HG03378 (cell line): ENCODE data around the gene CHEK2.
"Not testable (repeated sequence)": the region's sequence is repeated elsewhere in the genome, so short reads cannot be mapped to it uniquely, and the experiment has no call there.

ENCODE experiments used
- ATAC-seq: cut with Tn5 transposase; IDR thresholded peaks from one replicate; pipeline ENCODE4 v1.9.1; 2021; ENCODE audit warnings: mild to moderate bottlenecking, moderate library complexity; ENCODE audit not compliant: unreplicated experiment

CHEK2 gene

DNA sequence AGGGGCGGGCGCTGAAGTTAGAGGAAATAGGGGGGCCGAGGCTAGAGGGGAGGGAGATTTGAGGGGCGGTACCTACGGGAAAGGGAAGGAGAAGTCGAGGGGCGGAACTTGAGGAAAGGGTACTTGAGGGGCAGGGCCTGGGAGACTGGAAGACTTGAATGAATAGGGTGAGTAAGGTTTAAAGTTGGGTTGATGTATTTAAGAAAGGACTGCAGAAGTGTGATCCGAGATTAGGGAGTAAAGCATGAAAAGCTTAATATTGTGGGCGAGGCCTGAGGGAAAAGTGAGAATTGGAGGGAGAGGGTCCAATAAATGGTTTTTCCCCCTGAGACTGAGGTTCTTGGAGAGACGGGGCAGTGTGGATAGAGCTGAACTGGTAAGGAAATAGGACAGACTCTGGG, 942 bp upstream of the CHEK2 start:
- ATAC-seq, result no peak

DNA sequence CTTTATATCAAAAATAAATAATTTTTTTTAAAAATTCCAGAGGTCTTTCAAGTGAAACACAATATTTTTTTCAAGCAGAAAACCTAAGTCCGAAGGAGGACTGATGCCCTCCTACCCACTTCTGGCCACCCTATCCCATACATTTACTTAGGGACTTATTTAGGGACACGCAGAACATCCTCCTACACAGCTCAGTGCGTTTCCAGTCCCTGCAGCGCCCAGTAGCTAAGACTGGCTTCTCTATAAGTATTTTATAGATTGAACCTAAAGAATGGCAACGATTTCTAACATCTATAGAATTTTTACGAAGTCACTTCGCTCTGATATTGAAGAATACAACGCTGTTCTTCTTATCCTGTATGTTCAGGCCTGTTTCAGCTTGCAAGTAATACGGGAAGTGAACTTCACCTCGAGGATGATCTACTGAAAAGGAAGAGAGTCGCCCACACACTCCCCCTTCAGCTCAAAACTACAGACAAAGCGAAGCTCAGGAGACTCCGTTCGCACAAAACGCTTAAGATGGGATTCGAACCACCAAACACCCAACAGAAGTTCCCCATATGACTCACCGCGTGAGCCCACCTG, 328 bp downstream of the CHEK2 start:
- no peak for ATAC-seq

DNA sequence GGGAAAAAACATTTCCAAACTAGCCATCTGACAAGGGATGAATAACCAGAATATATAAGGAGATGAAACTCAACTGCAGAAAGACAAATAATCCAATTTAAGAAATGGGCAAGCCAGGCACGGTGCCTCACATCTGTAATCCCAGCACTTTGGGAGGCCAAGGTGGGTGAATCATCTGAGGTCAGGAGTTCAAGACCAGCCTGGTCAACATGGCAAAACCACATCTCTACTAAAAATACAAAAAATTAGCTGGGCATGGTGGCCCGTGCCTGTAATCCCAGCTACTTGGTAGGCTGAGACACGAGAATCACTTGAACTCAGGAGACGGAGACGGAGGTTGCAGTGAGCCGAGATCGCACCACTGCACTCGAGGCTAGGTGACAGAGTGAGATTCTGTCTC, 2.7 kb downstream of the CHEK2 start:
- ATAC-seq, result not testable (repeated sequence)

DNA sequence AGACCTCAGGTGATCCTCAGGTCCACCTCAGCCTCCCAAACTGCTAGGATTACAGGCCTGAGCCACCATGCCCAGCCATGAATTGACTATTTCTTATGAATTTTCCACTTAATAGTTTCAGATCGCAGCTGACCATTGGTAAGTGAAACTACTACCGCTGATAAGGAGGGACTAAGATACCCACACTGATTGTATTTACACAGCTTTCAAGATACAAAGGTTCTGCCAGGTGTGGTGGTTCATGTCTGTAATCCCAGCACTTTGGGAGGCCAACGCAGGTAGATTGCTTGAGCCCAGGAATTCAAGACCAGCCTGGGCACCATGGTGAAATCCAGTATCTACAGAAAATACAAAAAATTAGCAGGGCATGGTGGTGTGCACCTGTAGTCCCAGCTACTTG, 3.9 kb downstream of the CHEK2 start:
- no peak for ATAC-seq

DNA sequence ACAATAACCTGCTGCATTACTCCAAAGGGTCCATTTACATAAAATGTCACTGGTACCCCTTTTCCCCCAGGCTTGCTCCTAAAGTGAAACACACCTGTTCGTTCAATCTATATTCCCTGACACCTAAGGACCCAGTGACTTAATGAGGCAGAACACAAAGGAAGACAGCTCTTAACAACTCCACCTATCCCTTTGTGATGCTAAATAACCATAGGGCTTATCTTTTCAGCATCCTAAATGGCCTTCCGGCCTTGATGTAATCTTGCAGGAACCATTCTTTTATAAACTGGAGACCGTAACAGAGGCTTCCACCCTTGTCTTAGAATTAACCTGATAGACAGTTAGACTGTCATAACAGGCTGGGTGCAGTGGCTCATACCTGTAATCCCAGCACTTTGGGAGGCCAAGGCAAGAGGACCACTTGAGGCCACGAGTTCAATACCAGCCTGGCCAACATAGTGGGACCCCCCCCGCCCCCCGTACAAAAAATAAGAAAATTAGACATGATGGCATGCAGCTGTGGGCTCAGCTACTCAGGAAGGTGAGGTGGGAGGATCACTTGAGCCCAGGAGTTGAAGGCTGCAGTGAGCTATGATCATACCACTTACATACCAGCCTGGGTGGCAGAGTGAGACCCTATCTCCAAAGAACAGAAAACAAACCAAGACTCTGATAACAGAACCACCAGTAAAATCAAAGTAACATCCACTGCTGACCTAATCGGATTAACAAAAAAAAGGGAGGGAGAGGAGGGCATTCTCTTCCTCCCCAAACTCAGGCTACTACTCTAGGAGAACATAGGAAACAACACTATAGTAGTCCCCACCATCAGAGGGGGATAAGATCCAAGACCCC, 5.1 kb downstream of the CHEK2 start:
- ATAC-seq, result no peak

DNA sequence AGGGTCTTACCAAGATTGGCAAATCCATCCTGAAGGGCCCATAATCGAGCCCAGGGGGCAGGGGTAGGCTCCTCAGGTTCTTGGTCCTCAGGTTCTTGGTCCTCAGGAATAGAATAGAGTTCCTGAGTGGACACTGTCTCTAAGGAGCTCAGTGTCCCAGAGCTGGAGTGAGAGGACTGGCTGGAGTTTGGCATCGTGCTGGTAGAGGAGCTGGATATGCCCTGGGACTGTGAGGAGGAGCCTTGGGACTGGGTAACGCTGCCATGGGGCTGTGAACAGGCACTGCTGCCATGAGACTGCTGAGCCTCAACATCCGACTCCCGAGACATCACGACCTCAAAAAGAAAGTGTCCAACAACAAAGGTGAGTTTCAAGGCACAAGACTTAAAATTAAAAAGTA, 7.2 kb downstream of the CHEK2 start:
- ATAC-seq, result no peak

DNA sequence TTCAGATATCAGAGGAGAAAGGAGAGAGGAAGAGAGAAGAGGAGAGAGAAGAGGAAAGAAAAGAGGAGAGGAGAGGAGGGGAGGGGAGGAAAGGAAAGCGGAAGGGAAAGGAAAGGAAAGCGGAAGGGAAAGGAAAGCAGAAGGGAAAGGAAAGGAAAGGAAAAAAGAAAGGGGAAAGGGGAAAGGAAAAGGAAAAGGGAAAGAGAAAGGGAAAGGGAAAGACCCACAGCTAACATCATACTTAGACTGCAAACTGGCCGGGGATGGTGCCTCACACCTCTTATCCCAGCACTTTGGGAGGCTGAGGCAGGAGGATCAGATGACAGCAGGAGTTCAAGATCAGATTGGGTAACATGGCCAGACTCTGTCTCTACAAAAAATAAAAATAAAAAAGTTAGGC, 11.4 kb downstream of the CHEK2 start:
- ATAC-seq, result no peak

DNA sequence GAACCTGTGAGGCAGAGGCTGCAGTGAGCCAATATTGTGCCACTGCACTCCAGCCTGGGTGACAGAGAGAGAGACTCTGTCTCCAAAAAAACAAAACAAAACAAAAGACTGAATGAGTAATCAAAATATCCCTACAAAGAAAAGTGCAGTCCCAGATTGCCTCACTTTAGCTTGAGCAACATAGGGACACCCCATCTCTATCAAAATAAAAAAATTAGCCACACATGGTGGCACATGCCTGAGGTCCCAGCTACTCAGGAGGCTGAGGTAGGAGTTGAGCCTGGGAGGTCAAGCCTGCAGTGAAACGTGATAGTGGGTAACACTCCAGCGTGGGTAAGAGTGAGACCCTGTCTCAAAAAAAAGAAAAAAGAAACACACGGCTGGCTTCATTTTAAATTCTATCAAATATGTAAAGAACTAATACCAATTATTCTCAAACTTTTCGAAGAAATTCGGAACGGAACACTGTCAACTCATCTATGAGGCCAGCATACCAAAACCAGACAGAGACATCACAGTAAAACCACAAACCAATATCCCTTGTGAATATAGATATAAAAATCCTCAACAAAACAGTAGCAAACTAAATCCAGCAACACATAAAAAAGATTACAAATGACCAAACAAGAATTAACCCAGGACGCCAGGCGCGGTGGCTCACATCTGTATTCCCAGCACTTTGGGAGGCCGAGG, 12.9 kb downstream of the CHEK2 start:
- ATAC-seq, result no peak

DNA sequence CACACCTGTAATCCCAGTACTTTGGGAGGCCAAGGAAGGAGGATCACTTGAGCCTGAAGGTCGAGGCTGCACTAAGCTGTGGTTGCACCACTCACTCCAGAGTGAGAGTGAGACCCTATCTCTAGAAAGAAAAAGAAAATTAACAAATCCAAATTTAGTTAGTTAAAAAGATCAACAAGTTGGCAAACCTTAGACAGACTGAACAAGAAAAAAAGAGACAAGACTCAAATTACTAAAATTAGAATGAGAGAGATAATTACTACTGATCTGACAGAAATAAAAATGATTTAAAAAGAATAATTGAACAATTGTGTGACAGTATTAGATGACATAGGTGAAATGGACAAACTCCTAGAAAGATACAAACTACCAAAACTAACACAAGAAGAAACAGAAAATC, 13.6 kb downstream of the CHEK2 start:
- ATAC-seq, result no peak

DNA sequence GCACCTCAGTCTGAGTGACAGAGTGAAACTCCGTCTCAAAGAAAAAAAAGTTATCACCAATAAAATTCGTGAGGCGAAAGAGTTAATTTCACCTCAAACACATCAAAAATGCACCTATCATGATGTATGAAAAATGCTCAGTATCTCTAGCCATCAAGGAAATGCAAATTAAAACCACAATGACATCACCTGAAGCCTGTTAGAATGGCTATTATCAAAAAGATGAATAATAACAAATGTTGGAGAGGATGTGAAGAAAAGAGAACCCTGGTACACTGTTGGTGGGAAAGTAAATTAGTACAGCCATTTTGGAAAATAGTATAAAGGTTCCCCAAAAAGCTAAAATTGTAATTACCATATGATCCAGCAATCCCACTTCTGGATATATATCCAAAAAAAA, 23.6 kb downstream of the CHEK2 start:
- ATAC-seq, result no peak

DNA sequence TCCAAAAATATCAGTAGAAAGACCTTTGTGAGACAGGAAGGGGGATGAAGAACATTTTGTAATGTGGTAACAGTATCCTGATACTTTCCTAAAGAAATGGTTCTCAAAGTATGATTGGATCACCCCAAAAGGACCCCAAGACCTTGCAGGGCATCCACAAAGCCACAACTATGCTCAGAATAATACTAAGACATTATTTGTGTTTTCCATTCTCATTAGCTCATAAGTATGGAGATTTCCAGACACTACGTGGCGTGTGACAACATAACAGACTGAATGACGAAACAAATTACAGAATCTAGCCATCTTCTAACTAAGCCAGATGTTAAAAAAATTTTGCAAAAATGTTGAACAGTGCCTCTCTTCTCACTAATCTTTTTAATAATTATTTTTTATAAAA, 24.9 kb downstream of the CHEK2 start:
- ATAC-seq, result no peak

DNA sequence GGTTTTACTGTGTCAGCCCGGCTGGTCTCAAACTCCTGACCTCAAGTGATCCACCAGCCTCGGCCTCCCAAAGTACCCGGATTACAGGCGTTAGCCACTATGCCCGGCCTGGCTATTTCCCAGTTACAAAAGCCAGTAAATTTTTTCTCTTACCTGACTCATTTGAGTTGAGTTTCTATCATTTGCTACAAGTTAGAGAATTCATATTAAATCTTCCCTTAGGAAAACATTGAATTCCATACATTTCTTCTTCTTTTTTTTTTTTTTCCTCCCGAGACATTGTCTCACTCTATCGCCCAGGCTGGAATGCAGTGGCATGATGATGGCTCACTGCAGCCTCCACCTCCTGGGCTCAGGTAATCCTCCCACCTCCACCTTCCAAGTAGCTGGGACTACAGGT, 26.0 kb downstream of the CHEK2 start:
- no peak for ATAC-seq

DNA sequence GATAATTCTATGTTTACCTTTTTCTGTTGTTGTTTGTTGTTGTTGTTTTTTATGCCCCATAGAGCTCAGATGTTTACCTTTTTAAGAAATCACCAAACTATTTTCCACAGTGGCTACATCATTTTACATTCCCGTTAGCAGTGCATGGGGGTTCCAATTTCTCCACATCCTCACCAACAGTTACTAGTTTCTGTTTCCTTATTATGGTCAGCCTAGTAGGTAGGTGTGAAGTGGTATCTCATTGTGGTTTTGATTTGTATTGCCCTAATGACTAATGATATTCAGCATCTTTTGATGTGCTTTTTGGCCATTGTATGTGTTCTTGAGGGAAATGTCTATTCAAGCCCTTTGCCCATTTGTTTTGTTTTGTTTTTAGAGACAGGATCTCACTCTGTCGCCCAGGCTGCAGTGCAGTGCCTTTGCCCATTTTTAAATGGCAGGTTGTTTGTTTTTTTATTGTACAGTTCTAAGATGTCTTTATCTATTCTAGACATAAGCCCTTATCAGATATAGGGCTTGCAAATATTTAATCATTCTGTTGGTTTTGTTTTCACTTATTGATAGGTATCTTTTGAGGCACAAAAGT, 27.5 kb downstream of the CHEK2 start:
- ATAC-seq, result no peak

DNA sequence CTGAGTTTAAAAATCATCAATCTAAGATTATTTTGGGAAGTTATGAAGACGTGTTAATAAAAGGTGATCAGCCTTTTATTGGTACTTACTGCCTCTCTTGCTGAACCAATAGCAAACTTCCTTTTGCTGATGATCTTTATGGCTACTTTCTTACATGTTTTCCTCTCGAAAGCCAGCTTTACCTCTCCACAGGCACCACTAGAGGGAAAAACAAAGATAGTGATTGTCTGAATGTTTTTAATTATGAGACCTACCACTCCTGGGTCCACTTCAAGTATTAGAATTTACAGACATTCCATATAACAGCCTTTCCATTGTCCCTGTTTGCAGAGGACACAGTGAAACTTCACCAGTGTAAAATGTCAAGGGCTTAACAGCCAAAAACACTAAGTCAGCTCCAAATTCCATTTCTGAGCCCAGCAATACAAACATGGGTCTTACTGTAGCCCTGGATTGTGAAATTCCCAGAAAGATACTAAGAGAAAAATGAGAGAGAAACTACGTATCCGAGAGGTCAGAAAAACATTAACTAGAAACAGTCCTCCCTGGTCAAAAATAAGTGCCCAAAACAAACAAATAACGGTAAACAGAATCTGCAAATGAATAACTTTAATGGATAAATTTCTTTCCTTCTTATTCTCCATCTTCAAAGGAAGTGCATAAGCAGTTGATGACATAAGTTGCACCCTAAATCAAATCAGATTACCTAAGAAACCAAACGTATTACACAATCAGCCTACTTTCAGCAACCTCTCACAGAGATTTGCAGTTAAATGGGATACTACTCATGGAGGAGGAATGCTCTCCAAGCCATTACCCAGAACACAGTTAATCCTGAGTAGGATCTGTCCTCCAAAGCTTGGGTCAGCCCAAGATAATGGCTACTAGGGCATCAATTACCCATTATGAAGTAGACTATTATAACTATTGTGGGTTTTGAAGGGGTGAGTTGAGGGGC, 29.5 kb downstream of the CHEK2 start:
- ATAC-seq, result no peak

DNA sequence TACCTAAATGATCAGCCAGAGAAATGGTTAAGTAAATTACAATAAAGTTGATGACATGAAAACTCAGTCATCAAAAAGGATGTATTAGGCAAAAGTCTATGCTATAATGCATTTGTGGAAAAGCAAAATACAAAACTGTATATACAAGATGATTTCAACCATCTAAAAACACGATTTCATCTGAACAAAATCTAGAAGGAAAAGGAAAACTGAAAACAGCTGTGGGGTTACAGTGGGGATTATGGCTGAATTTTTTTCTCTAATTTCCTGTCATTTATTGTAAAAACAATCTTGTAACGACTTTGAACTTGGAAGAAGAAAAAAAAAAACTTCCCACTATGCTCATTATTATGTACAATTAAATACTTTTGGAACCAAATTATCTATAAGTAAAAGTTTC, 30.3 kb downstream of the CHEK2 start:
- ATAC-seq, result no peak

DNA sequence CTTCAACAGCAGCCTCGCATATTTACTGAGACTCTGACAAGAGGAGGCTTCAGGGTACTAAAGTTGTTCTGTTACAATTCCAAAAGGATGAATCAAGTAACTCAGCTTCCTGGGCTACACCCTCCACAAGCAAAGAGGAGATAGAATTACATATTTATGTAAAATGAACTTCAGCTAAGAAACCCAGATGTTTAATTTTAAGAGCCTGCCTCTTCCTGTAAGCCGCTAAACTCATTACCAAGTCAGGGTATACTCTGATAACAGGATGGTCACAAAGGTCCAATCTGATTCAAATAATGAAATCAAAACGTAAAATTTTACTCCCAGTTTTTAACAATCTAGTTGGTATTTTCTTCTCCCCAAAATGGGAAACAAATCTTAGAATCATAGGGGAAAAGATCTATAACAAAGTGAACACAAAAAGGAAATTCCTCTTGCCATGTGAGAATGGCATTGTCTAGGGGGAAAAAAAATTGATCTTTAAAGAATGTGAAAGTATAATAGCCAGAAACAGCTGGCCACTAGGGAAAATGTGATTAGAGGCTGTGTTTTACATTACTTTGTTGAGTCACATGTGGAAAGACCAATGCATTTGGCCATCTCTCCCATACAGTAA, 30.9 kb downstream of the CHEK2 start:
- no peak for ATAC-seq

DNA sequence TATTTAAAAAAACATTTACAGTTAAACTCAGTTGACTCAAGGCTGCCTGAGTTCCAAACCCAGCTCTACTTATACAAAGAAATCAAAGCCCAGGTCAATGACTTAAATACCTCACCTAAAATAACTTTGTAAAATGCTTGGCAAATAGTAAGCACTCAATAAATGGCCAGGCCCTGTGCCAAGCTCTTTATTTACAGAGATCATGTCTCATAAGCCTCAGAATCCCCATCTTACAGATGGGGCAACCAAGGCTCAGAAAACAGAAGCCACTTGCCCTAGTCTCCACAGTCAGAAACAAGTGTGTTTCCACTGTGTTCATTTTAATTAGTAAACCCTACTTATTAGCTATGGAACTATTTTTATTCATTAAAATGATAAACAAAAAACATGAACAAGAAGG, 31.5 kb downstream of the CHEK2 start:
- ATAC-seq, result no peak

DNA sequence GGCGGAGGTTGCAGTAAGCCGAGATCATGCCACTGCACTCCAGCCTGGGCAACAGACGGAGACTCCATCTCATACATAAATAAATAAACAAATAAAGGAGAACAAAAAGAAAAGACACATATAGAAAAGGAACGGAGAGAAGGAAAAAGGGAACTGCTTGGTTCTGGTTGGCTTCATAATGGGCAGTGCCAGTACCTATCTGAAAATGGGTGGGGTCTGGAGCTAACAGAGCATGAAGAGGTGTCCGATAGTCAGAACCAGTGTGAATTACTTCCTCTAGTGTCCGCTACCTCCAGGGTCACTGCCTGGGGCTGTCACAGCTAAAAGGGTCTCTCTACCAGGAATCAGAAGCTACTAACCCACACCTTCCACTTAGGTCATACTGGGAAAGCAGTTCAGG, 34.8 kb downstream of the CHEK2 start:
- ATAC-seq, result no peak

DNA sequence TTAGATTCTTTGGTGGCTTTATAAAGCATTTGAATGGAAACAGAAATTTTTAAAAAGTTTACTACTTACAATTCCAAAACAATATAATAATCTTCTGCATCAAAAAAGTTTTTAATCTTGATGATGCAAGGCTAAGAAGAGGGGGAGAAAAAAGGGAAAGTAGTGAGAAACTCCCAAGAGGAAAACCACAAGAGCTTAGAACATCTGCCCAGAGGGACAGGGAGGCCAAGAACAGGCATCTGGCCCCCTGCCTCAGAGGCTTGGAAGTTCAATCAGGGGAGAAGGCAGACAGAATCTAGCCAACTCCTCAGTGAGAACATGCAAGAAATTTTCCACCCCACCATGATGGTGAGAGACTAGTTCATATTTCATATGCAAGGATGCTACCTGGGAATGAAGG, 38.2 kb downstream of the CHEK2 start:
- ATAC-seq, result no peak

DNA sequence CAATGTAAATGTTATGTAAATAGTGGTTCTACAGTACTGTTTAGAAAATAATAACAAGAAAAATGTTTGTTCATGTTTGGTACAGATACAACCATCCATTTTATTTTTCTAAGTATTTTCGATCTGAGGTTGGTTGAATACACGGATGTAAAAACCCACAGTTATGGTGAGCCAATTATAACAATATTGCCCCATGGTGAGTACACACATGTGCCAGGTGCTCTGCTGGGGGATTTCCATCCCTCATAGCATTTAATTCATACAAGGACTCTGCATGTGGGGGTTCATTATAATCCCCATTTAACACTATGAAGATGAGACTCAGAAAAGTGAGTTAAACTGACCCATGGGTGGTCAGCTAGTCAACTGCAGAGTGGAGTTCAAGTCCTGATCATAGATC, 38.7 kb downstream of the CHEK2 start:
- no peak for ATAC-seq
